A673 (cell line): ENCODE measurements around the gene ALDH1L1.

Source experiments
- EZH2 ChIP-seq: fragments of 200-600 bp; sonication (generic); IDR thresholded peaks from 2 replicates; pipeline ENCODE4 v1.6.1; 2017; ENCODE audit warnings: borderline replicate concordance, low read depth, mild to moderate bottlenecking, mixed read lengths, antibody characterized with exemption, low read length; ENCODE audit not compliant: poor library complexity, severe bottlenecking
- TF ChIP-seq, protein P1 (sequence below): fragments of 300-800, 200-600 bp; sonication (generic); conservative IDR thresholded peaks from 2 replicates; pipeline ENCODE4 v1.5.1; 2017; ENCODE audit warnings: low read depth, mild to moderate bottlenecking, antibody characterized with exemption, low read length, moderate library complexity, mixed read lengths

DNA sequence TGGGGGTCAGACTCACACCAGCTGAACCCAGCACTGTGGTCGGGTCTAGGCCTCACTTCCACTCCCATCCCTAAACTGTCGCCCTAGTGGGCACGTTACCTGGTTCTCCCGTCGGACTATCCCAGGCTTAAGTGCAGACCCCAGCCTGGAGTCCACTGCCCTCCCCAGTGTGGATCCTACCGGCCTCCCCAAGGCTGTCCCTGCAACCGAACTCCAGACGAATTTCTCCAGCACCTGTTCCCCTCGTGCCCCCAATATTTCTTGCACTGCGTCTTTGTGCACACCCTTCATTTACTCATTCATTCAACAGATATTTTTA is 122.9 kb downstream of the ALDH1L1 start:
- TF ChIP-seq, protein P1, sequence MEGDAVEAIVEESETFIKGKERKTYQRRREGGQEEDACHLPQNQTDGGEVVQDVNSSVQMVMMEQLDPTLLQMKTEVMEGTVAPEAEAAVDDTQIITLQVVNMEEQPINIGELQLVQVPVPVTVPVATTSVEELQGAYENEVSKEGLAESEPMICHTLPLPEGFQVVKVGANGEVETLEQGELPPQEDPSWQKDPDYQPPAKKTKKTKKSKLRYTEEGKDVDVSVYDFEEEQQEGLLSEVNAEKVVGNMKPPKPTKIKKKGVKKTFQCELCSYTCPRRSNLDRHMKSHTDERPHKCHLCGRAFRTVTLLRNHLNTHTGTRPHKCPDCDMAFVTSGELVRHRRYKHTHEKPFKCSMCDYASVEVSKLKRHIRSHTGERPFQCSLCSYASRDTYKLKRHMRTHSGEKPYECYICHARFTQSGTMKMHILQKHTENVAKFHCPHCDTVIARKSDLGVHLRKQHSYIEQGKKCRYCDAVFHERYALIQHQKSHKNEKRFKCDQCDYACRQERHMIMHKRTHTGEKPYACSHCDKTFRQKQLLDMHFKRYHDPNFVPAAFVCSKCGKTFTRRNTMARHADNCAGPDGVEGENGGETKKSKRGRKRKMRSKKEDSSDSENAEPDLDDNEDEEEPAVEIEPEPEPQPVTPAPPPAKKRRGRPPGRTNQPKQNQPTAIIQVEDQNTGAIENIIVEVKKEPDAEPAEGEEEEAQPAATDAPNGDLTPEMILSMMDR: no peak
- TF ChIP-seq EZH2: no peak
